ENCODE measurements around the gene CD300C. TPM values are rescaled to one million over a fixed set of nuclear protein-coding genes. Genes with fewer than 3 reads are reported as not detected.
A peak's percentile ranks its signal among the peaks of the same experiment; 100 is the strongest.

Gene CD300C
- under 0.01 TPM for total RNA-seq

DNA sequence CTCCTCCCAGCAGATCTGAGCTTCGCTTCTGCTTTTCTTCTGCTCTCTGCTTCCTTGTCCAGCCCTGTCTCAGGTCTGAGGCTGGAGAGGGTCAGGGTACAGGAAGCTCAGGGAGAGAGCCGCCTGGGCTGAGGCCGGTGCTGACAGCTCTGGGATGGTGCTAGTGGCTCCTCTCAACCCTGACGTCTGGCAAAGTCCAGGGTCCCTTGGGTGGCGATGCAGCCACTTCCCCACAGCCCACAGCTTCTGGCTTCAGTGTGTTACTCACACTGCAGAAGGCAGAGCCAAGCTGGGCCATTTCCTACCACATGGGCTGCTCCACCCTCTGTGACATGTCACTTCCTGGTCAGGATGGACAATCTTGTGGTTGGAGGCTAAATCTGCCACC lies at the start of gene CD300C:
TSS of gene CD300C (minus strand) at position 273 of the 388 bp plus-strand sequence. CDS start 333 bp downstream, outside the sequence.
- peaks cover 0 to 24% (median 11%) of the 10 kb centered on the region in 3 donors for H3K27me3 ChIP-seq (ENCODE audit: control insufficient read depth in 3 of 3, insufficient read depth in 3 of 3, low read length in 3 of 3)
- no peak within 1 kb of the TSS for H3K27ac ChIP-seq (ENCODE audit: low read depth, low read length)
- H3K4me3 ChIP-seq (ENCODE audit: low read length in 3 of 3): peak within 1 kb of the TSS in 1 of 3 donors; percentile 30
- H3K9ac ChIP-seq (ENCODE audit: low read depth in 1 of 3, low read length in 3 of 3): no peak within 1 kb of the TSS
- H3K36me3 ChIP-seq (ENCODE audit: control insufficient read depth in 3 of 3, insufficient read depth in 3 of 3, low read length in 3 of 3): no peaks in the 10 kb centered on the region
- H3K4me1 ChIP-seq (ENCODE audit: control insufficient read depth in 3 of 3, insufficient read depth in 3 of 3, low read length in 3 of 3): no peaks in the 10 kb centered on the region
- H3K9me3 ChIP-seq (ENCODE audit: control insufficient read depth in 3 of 3, low read length in 3 of 3): no peaks in the 10 kb centered on the region

DNA sequence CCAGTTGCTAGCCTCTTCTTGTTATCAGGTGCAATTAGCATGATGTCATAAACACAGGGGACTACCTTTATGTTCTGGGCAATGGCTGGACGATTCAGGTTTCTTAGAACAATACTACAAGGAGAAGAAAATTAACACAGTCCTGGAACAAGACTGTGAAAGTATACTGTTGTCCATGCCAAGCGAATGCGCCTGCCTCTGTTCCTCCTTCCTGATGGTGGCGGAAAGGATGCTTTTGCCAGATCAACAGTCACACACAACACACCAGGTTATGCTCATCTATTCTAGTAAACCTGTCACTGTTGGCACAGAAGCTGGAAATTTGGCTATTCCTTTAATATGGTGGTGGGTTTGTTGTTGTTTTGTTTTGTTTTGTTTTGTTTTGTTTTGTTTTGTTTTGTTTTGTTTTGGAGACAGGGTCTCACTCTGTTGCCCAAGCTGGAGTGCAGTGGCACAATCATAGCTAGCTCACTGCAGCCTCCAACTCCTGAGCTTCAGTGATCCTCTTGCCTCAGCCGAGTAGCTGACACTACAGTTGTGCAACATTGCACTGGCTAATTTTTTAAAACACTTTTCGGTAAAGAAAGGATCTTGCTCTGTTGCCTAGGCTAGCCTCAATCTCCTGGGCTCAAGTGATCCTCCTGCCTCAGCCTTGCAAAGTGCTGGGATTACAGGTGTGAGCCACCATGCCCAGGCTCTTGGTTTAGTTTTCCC lies 49.3 kb upstream of the CD300C start:
- Histone ChIP-seq H3K27ac (ENCODE audit: low read depth, low read length) (no peak overlapping the region), H3K4me1 (ENCODE audit: control insufficient read depth in 3 of 3, insufficient read depth in 3 of 3, low read length in 3 of 3) (peaks cover 0 to 8% (median 0%) of the 10 kb centered on the region in 3 donors), H3K36me3 (ENCODE audit: control insufficient read depth in 3 of 3, insufficient read depth in 3 of 3, low read length in 3 of 3) (no peaks in the 10 kb centered on the region), H3K9me3 (ENCODE audit: control insufficient read depth in 3 of 3, low read length in 3 of 3) (no peaks in the 10 kb centered on the region), H3K27me3 (ENCODE audit: control insufficient read depth in 3 of 3, insufficient read depth in 3 of 3, low read length in 3 of 3) (peaks cover 9 to 17% (median 15%) of the 10 kb centered on the region in 3 donors), H3K4me3 (ENCODE audit: low read length in 3 of 3) (no peak overlapping the region), H3K9ac (ENCODE audit: low read depth in 1 of 3, low read length in 3 of 3) (no peak overlapping the region)

DNA sequence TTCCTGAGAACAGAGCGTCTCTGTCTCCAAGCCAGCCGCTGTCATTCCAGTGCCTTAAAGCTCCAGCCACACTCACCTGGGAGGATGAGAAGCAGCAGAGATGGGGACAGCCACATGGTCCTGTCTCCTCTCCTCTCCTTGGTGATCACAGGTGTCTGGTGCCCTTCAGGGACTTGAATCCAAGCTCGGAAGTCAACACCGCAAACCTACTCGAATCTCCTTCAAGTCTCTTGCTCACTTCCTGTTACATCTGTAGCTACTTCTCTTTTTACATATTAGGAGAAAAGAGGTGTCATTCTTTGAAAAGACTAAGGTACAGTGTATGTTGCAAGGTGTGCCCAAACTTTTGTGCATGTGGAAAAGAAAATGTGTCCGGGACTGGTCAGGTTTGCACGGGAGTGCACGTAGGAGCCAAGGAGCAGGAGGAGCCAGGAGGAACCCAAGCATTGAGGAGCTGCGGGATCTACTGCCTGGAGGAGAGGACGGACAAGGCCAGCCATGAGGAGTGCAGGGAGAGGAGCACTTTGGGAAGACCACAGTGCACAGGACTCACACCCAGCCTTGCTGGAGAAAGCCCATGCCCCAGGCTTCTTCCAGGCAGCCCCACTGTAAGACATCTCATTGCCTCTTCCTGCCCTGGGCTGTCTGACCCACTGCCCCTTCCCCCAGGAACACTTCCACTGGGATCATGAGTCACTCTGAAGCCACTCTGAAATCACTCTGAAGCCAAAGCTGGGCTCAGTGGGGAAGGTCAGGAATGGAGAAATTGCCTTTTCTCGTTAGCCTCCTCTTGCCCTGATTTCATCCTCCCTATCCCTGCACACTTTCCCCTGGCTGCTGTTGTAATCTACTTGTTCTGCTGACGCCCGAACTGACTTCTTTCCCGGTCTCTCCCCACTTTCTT lies 46.4 kb upstream of the CD300C start, which contains the start of gene CD300LD:
TSS of gene CD300LD (minus strand) at position 197 of the 904 bp plus-strand sequence. CDS start at position 116, 81 bp downstream.
- no peaks in the 10 kb centered on the region for H3K4me1 ChIP-seq (ENCODE audit: control insufficient read depth in 3 of 3, insufficient read depth in 3 of 3, low read length in 3 of 3)
- no peak within 1 kb of the TSS for H3K9ac ChIP-seq (ENCODE audit: low read depth in 1 of 3, low read length in 3 of 3)
- H3K27ac ChIP-seq (ENCODE audit: low read depth, low read length): no peak within 1 kb of the TSS
- H3K4me3 ChIP-seq (ENCODE audit: low read length in 3 of 3): no peak within 1 kb of the TSS
- peaks cover 0 to 7% (median 6%) of the 10 kb centered on the region in 3 donors for H3K27me3 ChIP-seq (ENCODE audit: control insufficient read depth in 3 of 3, insufficient read depth in 3 of 3, low read length in 3 of 3)
- no peaks in the 10 kb centered on the region for H3K36me3 ChIP-seq (ENCODE audit: control insufficient read depth in 3 of 3, insufficient read depth in 3 of 3, low read length in 3 of 3)
- H3K9me3 ChIP-seq (ENCODE audit: control insufficient read depth in 3 of 3, low read length in 3 of 3): no peaks in the 10 kb centered on the region

DNA sequence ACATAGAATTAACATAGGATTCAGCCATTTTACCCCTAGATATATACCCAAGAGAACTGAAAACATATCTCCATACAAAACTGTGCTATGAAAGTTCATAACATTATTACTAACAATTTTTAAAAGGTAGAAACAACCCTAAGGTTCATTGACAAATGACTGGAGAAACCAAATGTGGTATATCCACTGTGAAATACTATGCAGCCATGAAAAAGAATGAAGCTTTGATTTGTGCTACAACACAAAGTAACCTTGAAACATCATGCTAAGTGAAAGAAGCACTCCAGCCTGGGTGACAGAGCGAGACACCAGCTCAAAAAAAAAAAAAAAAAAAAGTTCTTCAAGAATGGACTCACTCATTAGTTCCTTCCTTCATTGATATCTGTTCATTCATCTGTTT lies 45.6 kb upstream of the CD300C start:
- no peak overlapping the region for H3K27ac ChIP-seq (ENCODE audit: low read depth, low read length)
- H3K4me1 ChIP-seq (ENCODE audit: control insufficient read depth in 3 of 3, insufficient read depth in 3 of 3, low read length in 3 of 3): no peaks in the 10 kb centered on the region
- no peaks in the 10 kb centered on the region for H3K36me3 ChIP-seq (ENCODE audit: control insufficient read depth in 3 of 3, insufficient read depth in 3 of 3, low read length in 3 of 3)
- H3K27me3 ChIP-seq (ENCODE audit: control insufficient read depth in 3 of 3, insufficient read depth in 3 of 3, low read length in 3 of 3): peaks cover 0 to 7% (median 6%) of the 10 kb centered on the region in 3 donors
- no peaks in the 10 kb centered on the region for H3K9me3 ChIP-seq (ENCODE audit: control insufficient read depth in 3 of 3, low read length in 3 of 3)
- no peak overlapping the region for H3K9ac ChIP-seq (ENCODE audit: low read depth in 1 of 3, low read length in 3 of 3)
- no peak overlapping the region for H3K4me3 ChIP-seq (ENCODE audit: low read length in 3 of 3)

DNA sequence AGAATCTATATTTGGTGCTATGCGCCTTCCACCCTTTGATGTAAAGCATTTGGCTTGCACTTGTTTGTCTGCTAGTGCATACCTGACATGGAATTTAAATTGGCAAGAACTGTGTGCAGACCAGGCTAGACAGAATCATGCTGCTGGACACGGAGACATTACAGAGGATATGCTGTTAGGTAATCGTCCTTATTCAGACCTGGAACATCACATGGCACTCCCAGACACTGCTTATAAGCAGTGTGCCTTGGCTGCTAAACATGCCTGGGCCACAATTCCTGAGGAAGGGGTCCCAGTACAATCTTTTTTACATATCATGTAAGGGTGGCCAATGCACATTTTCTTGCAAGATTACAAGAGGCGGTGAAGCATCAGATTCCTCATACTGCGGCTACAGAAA lies 39.8 kb upstream of the CD300C start:
- Histone ChIP-seq H3K9me3 (ENCODE audit: control insufficient read depth in 3 of 3, low read length in 3 of 3) (no peaks in the 10 kb centered on the region), H3K9ac (ENCODE audit: low read depth in 1 of 3, low read length in 3 of 3) (peak overlapping the region in 2 of 3 donors; percentile 14 to 50), H3K4me3 (ENCODE audit: low read length in 3 of 3) (peak overlapping the region in 1 of 3 donors; percentile 24), H3K36me3 (ENCODE audit: control insufficient read depth in 3 of 3, insufficient read depth in 3 of 3, low read length in 3 of 3) (no peaks in the 10 kb centered on the region), H3K4me1 (ENCODE audit: control insufficient read depth in 3 of 3, insufficient read depth in 3 of 3, low read length in 3 of 3) (peaks cover 0 to 10% (median 7%) of the 10 kb centered on the region in 3 donors), H3K27ac (ENCODE audit: low read depth, low read length) (peak overlapping the region; percentile 65), H3K27me3 (ENCODE audit: control insufficient read depth in 3 of 3, insufficient read depth in 3 of 3, low read length in 3 of 3) (no peaks in the 10 kb centered on the region)

DNA sequence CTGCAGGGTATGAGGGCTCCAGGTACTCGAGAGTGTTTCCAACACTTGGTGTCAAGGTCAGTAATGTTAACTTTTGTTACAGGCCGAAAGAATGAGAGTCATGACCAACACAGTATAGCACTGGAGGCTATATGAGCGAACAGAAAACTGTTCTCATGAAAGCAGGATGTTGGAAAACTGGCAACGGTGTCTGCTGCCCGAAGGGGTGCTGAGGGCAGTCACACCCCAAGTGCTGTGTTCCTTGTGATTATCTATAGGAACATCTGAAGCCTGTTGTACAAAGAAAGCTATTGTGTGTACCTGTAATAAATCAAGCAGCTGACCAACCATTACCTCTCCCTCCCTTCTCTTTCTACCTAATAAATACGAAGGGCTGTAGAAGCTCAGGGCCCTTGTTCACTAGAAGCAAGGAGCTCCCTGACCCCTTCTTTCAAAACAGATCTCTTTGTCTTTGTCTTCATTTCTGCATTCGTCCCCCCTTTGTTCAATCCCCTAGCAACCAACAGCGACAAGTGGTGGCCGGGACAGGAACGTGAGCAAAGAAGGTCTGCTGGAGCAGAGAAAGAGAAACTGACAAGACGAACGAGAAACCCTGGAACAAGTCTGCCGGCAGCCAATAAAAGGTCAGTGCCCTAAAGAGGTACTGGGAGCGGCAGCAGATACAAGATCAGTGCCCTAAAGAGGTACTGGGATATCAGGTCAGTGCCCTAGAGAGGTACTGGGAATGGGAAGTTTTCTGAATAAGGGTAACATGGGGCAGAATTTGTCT lies 38.6 kb upstream of the CD300C start:
- Histone ChIP-seq H3K27me3 (ENCODE audit: control insufficient read depth in 3 of 3, insufficient read depth in 3 of 3, low read length in 3 of 3) (no peaks in the 10 kb centered on the region), H3K36me3 (ENCODE audit: control insufficient read depth in 3 of 3, insufficient read depth in 3 of 3, low read length in 3 of 3) (no peaks in the 10 kb centered on the region), H3K27ac (ENCODE audit: low read depth, low read length) (peak overlapping the region; percentile 65), H3K9me3 (ENCODE audit: control insufficient read depth in 3 of 3, low read length in 3 of 3) (no peaks in the 10 kb centered on the region), H3K9ac (ENCODE audit: low read depth in 1 of 3, low read length in 3 of 3) (peak overlapping the region in 1 of 3 donors; percentile 50), H3K4me3 (ENCODE audit: low read length in 3 of 3) (peak overlapping the region in 1 of 3 donors; percentile 8), H3K4me1 (ENCODE audit: control insufficient read depth in 3 of 3, insufficient read depth in 3 of 3, low read length in 3 of 3) (peaks cover 0 to 10% (median 7%) of the 10 kb centered on the region in 3 donors)

DNA sequence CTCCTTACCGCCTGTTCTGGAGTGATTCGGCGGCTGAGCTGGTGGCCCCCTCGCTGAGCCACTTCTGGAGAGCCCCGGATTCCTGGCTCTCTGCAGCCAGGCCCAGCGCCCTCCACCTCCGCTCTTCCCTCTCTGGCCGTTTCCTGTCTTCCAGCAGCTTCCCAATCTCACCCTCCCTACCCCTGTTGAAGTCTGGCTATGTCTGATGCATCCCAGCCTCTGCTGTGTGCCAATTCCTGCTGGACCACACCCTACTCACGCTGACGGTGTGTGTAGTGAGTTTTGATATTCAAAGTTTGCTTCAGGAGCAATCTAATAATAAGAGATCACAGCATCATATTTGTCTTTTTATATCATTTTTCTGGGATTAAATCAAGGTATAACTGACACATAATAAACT lies 36.7 kb upstream of the CD300C start:
- H3K36me3 ChIP-seq (ENCODE audit: control insufficient read depth in 3 of 3, insufficient read depth in 3 of 3, low read length in 3 of 3): no peaks in the 10 kb centered on the region
- no peak overlapping the region for H3K9ac ChIP-seq (ENCODE audit: low read depth in 1 of 3, low read length in 3 of 3)
- H3K9me3 ChIP-seq (ENCODE audit: control insufficient read depth in 3 of 3, low read length in 3 of 3): no peaks in the 10 kb centered on the region
- H3K4me1 ChIP-seq (ENCODE audit: control insufficient read depth in 3 of 3, insufficient read depth in 3 of 3, low read length in 3 of 3): peaks cover 0 to 10% (median 7%) of the 10 kb centered on the region in 3 donors
- H3K4me3 ChIP-seq (ENCODE audit: low read length in 3 of 3): no peak overlapping the region
- H3K27me3 ChIP-seq (ENCODE audit: control insufficient read depth in 3 of 3, insufficient read depth in 3 of 3, low read length in 3 of 3): no peaks in the 10 kb centered on the region
- no peak overlapping the region for H3K27ac ChIP-seq (ENCODE audit: low read depth, low read length)

DNA sequence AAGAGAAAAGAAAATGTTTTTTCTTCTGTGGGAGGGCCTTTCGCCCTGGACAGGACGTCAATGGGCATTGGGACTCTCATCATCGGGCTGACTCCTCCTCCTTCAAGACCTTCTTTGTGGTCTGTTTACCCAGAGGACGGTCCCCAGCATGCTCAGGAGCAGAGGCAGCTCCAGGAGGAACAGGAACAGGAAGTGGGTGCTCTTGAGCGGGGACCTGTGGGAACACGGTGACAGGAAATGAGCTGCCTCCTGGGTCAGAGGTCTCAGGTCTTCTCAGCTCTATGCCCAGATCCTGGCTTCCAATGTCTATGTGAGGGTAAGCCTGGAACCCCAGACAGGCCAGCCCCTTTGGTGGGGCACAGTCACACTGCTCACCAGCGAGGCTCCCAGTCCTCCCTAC lies 34.0 kb upstream of the CD300C start:
- no peak overlapping the region for H3K4me3 ChIP-seq (ENCODE audit: low read length in 3 of 3)
- no peaks in the 10 kb centered on the region for H3K4me1 ChIP-seq (ENCODE audit: control insufficient read depth in 3 of 3, insufficient read depth in 3 of 3, low read length in 3 of 3)
- H3K9me3 ChIP-seq (ENCODE audit: control insufficient read depth in 3 of 3, low read length in 3 of 3): no peaks in the 10 kb centered on the region
- no peaks in the 10 kb centered on the region for H3K36me3 ChIP-seq (ENCODE audit: control insufficient read depth in 3 of 3, insufficient read depth in 3 of 3, low read length in 3 of 3)
- no peak overlapping the region for H3K9ac ChIP-seq (ENCODE audit: low read depth in 1 of 3, low read length in 3 of 3)
- no peak overlapping the region for H3K27ac ChIP-seq (ENCODE audit: low read depth, low read length)
- H3K27me3 ChIP-seq (ENCODE audit: control insufficient read depth in 3 of 3, insufficient read depth in 3 of 3, low read length in 3 of 3): peaks cover 0 to 6% (median 0%) of the 10 kb centered on the region in 3 donors

DNA sequence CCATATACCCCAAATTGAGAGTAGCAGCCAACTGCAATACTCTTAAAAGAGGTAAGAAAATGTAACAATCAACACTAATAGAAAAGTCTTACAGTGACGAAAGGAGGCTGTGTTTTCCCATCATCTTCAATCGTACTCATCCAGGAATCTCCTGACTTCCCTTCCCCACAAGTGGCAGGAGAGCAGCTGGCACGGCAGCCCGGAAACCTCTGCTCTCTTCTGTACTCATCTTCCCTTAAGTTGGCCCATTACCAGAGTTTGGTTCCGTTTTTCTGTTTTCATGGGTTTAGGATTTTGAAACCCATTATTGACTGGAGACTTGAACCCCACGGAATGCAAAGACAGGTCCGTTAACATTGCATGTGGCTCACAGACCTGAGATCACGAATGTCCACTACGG lies 33.1 kb upstream of the CD300C start:
- Histone ChIP-seq H3K9ac (ENCODE audit: low read depth in 1 of 3, low read length in 3 of 3) (no peak overlapping the region), H3K9me3 (ENCODE audit: control insufficient read depth in 3 of 3, low read length in 3 of 3) (no peaks in the 10 kb centered on the region), H3K4me1 (ENCODE audit: control insufficient read depth in 3 of 3, insufficient read depth in 3 of 3, low read length in 3 of 3) (no peaks in the 10 kb centered on the region), H3K4me3 (ENCODE audit: low read length in 3 of 3) (no peak overlapping the region), H3K27ac (ENCODE audit: low read depth, low read length) (no peak overlapping the region), H3K27me3 (ENCODE audit: control insufficient read depth in 3 of 3, insufficient read depth in 3 of 3, low read length in 3 of 3) (peaks cover 0 to 13% (median 6%) of the 10 kb centered on the region in 3 donors), H3K36me3 (ENCODE audit: control insufficient read depth in 3 of 3, insufficient read depth in 3 of 3, low read length in 3 of 3) (no peaks in the 10 kb centered on the region)

Data from skeletal muscle tissue (tissue), 4 donors.